GM18499 (cell line): Measurements from ENCODE around the gene KRT3.

Experiments
- ATAC-seq: cut with Tn5 transposase; IDR thresholded peaks from one replicate; pipeline ENCODE4 v1.9.1; 2021; ENCODE audit warnings: moderate number of reproducible peaks; ENCODE audit not compliant: insufficient read depth, unreplicated experiment

The KRT3 gene

DNA sequence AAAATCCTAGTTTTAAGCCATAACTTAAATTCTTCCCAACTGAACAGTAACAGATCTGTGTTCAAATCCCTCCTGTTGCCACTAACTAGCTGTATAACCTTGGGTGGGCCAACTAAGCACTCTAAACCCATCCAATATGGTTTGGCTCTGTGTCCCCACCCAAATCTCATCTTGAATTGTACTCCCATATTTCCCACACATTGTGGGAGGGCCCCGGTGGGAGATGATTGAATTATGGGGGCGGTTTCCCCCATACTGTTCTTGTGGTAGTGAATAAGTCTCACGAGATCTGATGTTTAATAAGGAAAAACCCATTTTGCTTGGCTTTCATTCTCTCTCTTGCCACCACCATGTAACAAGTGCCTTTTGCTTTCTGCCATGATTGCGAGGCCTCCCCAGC is 19.2 kb upstream of the KRT3 start:
- no peak for ATAC-seq

DNA sequence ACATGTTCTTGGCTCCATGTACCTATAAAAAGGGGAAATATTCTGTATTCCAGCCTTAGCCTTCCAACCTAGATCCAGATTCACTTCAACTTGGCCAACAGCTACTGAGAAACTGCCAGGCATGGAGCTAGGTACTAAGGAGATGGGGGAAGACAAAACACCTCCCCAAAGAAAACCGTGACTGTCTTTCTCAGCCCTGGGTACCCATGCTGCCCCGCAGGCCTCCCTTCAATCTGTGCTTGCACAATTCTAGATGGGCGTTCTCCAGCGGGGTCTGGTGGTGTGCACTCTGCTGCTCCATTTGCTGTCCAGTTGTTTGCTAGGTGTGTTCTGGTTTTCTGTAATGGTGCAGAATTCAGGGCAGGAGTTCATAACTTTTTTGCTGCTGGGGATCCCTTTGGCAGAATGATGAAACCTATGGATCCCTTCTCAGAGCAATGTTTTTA is 18.8 kb upstream of the KRT3 start:
- ATAC-seq = no peak

DNA sequence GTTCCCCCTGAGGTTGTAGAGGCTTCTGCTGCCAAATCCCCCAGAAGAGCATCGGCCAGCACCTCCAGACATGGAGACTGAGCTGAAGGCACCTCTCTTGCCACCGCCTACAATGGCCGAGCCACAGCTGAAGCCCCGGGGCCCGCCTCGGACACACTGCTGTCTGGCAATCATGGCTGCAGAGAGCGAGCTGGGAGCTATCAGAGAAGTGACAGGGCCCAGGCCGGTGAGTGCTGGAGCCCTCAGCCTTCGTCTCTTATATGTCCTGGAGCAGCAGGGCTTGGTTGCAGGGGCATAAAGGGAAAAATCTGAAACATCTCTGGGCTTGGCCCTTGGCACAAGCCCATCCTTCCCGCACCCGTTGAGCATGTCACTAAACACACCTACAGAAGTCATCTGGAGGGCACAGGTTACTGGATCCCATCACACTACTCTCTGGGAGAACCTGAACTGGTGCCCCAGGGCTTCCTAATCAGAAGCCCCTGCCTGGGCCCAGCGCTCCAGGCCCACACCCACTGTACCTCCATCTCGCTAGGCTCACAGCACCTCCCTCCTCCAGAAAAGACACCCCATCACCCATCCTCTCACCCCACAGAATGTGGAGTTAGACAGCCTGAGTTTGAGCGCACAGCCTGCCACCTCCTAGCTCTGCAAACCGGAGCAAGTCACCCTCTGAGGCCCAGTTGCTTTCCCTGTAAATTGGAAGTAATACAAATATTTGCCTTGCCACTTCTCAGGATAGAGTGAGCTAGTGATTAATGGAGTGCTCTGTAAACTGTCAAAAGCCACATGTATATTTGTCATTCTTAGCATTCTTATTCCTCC is 18.2 kb upstream of the KRT3 start, which contains the start of gene KRT4:
KRT4 (minus strand) TSS at position 232 of the 825 bp plus-strand sequence; CDS start at position 174, 58 bp downstream.
- no peak for ATAC-seq

DNA sequence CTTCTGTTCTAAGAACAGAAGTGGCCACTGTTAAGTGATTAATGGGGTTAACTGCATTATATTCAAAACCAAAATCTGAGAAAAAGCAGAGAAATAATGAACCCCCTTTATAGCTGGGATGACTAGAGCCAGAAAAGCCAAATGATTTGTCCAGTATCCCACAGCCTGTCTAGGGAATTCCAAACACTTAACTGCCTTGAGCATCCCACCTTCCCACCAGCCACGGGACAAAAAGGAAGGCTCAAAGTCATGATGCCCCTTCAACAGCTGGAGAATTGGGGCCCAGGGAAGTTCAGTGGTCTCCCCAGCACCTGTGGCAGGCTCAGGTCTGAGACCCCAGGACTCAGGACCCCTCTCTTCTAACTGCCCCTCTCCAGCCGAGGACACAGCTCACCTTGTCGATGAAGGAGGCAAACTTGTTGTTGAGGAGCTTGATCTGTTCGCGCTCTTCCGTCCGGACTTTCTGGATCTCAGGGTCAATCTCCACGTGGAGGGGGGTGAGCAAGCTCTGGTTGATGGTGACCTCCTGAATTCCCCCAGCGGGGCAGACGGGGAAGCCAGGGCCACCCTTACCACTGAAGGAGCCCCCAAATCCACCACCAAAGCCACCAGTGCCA is 17.4 kb upstream of the KRT3 start:
- ATAC-seq = no peak

DNA sequence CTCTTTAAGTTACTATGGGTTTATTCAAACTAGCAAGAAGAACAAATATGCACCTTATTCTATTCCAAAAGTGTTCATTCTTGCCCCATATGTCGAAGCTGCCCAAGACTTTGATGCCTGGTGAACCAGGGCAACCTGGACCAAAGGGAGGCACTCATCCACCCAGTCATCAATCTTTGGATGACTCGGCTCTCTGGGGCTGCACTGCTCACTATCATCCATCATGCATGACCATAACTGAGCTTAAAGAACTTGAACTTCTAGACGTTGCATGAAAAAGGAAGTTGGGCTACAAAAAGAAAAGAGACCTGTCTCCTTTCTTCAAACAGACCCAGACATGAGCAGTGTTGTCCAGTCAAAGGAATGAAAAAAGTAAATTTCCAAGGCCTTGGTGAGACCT is 16.8 kb upstream of the KRT3 start:
- ATAC-seq = no peak

DNA sequence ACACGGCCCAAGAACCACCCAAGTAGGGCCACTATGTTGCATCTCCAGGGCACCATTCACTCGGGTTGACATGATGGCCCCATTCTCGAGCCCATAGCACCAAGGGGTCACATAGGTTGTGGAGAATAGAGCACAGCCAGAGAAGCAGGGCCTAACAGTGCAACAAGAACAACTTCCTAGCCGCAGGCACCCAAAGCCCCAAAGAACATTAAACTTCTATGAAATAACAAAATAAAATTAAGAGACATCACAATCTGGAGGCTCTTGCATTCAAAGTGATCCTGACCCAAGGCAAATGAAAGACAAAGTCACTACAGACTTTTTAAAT is 16.1 kb upstream of the KRT3 start:
- ATAC-seq = no peak

DNA sequence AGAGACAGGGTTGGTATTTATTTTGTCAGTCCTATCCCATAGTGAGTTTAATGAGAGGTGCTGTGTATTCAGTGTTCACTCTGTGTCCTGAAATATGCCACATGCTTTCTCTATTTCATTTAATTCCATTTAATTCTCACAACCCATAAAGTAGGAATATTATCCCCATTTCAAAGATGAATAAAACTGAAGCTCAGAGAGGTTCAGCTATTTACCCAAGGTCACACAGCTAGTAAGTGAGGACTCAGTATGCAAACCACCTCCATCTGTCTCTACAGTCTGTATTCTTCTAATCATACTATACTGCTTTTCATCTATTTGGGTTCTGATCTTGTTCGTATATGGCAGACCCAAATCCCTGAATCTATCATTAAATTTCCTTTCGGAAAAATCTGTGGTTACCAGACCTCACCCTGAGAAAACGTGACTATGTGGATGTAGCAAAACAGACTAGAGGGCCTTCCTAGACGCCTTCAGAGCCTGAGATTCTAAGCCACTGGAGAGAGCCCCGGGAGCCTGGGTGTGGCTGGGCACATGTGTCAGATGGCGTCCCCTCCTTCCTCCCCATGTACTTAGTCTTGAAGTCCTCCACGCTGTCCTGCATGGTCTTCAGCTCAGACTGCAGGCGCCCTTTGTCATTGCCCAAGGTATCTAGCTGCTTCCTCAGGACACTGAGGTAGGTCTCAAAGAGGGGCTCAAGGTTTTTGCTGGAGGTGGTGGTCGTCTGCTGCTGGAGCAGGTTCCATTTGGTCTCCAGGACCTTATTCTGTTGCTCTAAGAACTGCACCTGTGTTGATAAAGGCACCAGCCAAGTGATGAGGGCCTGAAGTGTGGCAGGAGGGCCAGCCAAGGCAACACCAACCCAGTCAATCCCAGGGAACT is 15.5 kb upstream of the KRT3 start:
- no peak for ATAC-seq

DNA sequence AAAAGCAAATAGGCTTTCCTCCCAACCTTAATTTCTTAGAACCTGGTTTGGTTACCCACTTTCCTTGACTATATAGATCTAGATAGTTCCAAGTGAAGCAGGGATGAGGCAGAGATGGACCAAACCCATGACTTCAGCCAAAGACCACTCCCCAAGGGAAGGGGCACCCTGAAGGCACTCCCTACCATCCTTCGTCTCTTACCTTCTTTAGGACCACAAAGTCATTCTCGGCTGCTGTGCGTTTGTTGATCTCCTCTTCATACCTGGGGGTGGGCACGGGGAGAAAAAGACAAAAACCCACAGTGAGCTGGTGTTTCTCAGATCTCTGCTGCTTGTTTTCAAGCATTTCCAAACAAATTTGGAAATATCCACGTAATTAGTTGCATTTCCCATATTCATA is 14.6 kb upstream of the KRT3 start:
- ATAC-seq = no peak

DNA sequence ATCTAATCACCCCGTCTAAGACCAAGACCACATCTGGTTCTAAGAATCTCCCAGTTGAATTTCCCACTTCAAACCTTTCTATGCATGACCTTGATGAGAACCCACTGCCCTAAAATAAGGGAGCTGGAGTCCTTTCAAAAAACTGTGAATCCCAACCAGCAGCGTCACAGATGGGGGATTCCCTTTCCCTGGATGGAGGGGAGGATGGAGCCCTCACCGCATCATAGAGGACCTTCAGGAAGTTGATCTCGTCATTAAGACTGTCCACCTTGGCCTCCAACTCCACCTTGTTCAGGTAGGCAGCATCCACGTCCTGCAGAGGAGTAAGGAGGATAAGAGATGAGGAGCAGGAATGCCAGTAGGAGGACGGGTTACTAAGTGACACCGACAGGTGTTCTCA is 13.2 kb upstream of the KRT3 start:
- no peak for ATAC-seq

DNA sequence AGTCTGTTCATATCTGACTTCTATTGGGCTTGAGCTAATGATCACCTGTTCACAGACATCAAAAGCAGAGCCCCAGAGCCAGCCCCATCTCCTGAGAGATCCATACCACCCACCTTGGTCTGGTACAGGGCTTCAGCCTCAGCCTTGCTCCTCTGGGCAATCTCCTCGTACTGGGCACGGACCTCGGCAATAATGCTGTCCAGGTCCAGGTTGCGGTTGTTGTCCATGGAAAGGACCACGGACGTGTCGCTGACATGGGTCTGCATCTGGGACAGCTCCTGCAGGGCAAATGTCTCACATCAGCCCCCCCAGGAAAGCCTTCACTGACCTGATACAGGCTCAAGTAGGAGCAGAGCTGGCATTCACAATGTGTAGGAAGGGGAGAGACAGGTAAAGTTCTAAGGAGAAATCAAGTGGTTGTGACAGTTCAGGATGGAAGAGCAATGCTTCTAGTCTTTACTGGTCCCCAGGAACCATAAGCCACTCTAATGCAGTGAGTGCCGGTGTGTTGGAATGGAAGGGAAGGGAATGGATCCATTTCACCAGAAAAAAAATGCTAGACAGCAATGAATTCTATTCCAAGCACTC is 12.8 kb upstream of the KRT3 start:
- no peak for ATAC-seq

DNA sequence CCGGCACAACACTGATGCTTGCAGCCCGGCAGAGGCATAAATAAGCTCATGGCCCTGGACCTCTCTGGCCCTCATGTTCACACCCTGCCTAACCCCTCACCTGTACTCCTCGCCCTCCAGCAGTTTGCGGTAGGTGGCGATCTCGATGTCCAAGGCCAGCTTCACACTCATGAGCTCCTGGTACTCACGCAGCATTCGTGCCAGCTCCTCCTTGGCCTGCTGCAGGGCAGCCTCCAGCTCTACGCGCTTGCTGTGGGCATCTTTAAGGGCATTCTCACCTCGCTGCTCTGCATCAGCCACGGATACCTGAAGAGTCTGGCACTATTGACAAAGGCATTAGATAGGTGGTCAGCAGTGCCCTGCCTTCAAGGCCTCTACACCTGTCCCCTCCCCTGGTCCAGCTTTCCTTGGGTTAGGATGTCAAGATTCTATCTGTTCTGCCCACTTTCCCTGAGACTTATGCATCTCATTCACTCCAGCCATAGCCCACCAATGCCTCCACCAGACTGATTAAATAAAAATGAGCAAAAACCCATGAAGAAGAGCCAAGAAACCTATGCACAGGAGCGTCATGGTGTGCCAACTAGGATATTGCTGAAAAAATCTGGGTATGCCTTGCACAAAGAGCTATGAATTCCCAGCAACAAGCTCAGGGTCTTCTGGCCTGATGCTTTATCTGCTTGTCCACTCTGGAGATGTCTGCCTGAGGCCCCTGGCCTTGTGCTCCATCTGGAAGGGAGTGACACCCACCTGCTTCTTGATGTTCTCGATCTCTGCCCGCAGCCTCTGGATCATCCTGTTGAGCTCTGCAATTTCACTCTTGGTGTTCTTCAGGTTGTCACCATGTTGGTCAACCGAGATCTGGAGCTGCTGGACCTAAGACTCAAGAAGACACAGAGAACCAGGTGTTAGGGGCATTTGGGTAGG is 11.9 kb upstream of the KRT3 start:
- no peak for ATAC-seq

DNA sequence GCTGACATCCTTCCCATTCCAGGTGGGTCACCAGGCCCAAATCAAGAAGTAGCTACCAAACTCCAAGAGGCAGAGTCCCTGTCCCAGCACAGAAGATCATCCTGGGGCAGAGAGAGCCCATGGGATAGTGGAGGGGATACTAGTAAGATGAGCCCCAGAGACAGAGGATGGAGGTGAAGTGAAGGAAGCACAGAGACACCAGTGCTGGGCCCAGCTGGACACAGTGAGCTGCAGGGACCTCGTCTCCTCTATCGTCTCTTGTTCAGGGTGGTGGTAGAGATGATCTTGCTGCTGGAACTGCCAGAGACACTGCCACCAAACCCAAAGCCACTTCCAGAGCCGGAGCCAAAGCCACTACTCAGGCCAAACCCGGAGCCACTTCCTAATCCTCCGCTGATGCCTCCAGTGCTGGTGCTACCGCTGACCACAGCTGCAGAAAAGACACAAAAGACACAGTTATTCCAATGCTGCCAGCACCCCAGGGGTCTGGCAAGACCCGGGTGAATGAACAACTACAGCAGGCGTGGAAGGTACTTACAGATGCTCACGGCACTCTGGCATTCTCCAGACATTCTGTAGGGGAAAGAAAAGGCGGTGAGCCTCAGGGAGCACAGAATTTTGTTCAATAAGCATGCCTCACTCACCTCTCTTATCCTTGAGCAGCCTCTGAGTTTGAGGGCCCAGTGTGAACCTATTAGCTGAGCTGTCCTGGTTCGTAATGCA is 11.1 kb upstream of the KRT3 start:
- ATAC-seq = no peak

DNA sequence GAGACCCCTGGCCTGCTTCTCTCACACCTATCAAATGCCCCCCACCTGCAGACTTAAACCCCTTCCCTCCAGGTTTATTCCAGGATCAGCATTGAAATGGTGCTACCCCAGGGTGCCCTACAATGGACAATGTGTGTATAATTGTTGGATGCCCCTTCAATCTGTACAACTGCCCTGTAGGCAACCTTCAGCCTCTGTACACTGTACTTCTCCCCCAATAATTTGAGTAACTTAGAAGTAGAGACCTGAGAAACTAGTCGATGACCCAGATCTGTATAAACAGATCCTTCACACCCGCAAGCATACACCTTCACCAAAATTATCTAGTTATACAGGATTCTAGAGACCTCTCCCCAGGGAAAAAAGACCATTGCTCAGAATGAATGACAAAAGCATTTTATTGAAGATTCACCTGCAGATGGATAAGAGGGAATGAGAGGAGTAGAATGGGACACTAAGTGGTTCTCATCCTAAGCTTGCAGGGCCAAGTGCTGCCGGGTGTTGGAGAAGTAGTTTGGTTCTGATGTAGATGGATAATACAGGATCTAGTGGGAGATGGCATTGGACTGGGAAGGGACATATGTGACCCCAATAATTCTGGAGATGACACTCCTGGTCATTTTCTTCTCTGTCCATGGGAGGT is 10.4 kb upstream of the KRT3 start:
- no peak for ATAC-seq

DNA sequence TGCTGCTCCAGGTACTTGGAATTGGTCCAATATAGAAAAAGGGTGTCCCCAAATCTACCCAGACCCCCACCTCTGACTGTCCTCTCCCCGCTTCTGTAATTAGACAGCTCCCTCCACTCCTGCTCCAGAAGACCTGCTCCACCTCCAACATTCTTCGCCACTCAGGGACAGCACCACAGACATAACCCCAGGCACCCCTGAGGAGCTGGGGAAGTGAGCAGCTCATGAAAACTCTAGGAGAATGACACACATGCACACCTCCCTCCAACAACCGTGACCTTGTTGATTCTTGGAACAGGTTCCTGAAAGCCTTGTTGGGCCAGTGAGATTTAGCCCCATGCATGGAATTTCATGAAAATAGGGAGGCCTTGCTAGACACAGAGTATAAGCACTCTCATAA is 9.8 kb upstream of the KRT3 start:
- no peak for ATAC-seq

DNA sequence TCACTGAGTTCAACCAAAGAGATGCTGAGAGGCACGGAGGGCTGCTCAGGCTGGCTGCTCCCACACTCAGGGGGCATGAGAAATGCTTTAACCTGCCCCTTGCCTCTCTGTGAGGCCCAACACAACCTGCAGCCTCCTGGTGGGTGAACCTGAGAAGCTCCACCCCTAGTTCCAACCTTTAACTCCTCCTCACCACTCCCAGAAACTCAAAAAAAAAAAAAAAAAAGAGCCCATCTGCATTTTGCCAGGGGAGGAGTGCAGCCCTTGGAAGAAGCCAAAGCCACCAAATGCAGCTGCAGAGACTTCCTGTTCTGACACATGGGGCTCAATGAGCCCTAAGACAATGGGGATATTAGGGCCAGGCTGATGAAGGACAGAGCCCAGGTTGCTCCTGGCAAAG is 9.1 kb upstream of the KRT3 start:
- no peak for ATAC-seq

DNA sequence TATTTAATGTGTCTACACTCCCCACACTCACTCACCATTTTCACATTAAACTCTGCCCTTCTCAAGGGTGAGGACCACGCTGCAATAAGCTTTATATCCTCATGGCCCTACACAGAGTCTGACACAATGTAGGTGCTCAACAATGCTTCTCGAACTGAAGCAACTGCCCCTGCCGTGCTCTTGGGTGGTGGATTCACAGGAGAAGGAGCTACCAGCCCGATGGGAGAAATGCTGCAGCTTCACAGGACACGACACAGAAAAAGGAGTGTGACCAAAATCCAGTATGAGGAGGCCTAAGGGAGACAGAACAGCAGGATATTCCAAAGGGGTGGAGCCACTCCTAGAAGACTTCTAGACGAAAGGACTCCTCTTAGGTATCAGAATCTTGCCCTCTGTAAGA is 6.5 kb upstream of the KRT3 start:
- no peak for ATAC-seq

DNA sequence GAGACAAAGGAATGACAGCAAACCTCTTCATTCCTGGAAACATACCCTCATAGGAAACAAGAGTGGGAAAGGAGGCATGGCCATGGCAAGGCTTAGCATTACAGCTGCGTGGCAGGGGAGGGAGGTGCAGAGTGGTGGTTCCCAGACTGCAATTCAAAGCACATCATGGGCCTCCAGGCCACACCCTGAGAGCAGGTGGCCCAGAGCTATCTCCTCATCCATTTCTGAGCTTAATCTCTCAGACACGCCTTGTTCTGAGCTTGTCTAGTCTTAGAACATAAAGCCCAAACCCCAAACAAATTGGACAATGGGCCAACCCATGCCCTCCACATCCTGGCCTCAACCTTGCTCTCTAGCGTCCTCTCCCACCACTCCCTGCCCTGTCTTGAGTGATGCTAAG is 5.9 kb upstream of the KRT3 start:
- no peak for ATAC-seq

DNA sequence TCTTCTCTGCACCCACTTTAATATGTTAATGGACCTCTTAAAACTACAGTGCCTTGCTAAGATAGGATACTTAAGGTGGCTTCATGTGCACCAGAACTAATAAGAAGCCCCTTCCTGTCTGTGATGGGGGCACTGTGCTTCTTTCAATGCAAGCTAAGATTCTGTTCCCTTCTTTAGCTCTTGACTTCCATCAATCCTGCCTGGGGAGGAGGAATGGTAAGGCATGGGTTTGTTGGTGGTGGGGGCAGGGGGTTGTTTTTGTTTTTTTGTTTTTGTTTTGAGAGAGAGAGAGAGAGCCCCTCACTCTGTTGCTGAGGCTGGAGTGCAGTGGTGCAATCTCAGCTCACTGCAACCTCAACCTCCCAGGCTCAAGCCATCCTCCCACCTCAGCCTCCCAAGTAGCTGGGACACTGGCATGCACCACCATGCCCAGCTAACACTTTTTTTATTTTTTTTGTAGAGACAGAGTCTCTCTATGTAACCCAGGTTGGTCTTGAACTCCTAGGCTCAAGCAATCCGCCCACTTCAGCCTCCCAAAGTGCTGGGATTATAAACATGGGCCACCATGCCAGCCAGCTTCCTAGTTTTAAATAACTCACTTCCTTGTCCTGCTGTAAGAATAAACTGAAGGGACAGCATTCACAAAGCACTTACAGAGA is 4.5 kb upstream of the KRT3 start:
- ATAC-seq = no peak
